Upper lobe of left lung (tissue), 6 donors: Measurements from ENCODE around the gene CPPED1. TPM values are rescaled to one million over a fixed set of nuclear protein-coding genes. Genes with fewer than 3 reads are reported as not detected.

Experiments used
- ATAC-seq, 2 donors: fragments of 200-7000 bp; cut with Tn5 transposase; one replicate each; pipeline ENCODE4 v1.9.1; 2022; ENCODE audit warnings: mild to moderate bottlenecking in 2 of 2, moderate library complexity in 2 of 2; ENCODE audit not compliant: low FRiP score in 2 of 2
- DNase-seq, 2 donors: peaks; one replicate each; pipeline ENCODE4 v3.0.0-alpha.2; 2019 to 2020
- H3K27ac ChIP-seq, 4 donors: fragments of 200-600 bp; sonication (generic); one replicate each; pipeline ENCODE4 v1.5.1; 2016 to 2019
- H3K27me3 ChIP-seq, 4 donors: fragments of 200-600 bp; sonication (generic); one replicate each; pipeline ENCODE4 v1.5.1; 2017 to 2019
- H3K36me3 ChIP-seq, 4 donors: fragments of 200-600 bp; sonication (generic); one replicate each; pipeline ENCODE4 v1.5.1; 2016 to 2019
- H3K4me1 ChIP-seq, 4 donors: fragments of 200-600 bp; sonication (generic); one replicate each; pipeline ENCODE4 v1.5.1; 2018 to 2019
- H3K4me3 ChIP-seq, 4 donors: fragments of 200-600 bp; sonication (generic); one replicate each; pipeline ENCODE4 v1.5.1; 2017 to 2019; ENCODE audit warnings: mild to moderate bottlenecking in 2 of 4, moderate library complexity in 1 of 4
- H3K9me3 ChIP-seq, 4 donors: fragments of 200-600 bp; sonication (generic); one replicate each; pipeline ENCODE4 v1.5.1; 2018 to 2019
- EP300 ChIP-seq, 4 donors: sonication (generic); formaldehyde crosslinking; IDR thresholded peaks; one replicate each; pipeline ENCODE4 v1.5.1; 2017; ENCODE audit warnings: antibody characterized with exemption in 4 of 4, control low read depth in 2 of 4
- POLR2A ChIP-seq, 4 donors: fragments of 450-650 bp; IDR thresholded peaks; one replicate each; pipeline ENCODE4 v1.5.1; 2016 to 2017; ENCODE audit warnings: antibody characterized with exemption in 4 of 4, mild to moderate bottlenecking in 2 of 4
- POLR2AphosphoS5 ChIP-seq, 2 donors: sonication (generic); formaldehyde crosslinking; IDR thresholded peaks; one replicate each; pipeline ENCODE4 v1.5.1; 2017; ENCODE audit warnings: antibody characterized with exemption in 2 of 2
- WGBS, 2 donors: methylation state at CpG; one replicate each; pipeline ENCODE4 v1.1.5; 2017 to 2018; 5-methylcytosine and 5-hydroxymethylcytosine counted together
- total RNA-seq, 6 donors: library from RNA; depleted of rRNA in 4 of 6; stranded (reverse); fragments of >200 nt in 4 of 6; gene quantifications; one replicate each; pipeline versions ENCODE4 v1.1.0 to v1.2.1, GENCODE V29; 2016 to 2021
- TF ChIP-seq, protein P1 (sequence below), 6 experiments: fragments of 450-650 bp in 4 of 6; fragments of 200-600 bp in 2 of 6; sonication (generic) in 2 of 6; IDR thresholded peaks; one replicate each; pipeline ENCODE4 v1.5.1; 2016 to 2019; ENCODE audit warnings: antibody characterized with exemption in 6 of 6
- donor health status: DM: no; HTN: no; CAD: no; lungs with moderate emphysema.
- donor health status: DM: no; HTN: yes; CAD: no; lungs with severe emphysema.

The CPPED1 gene
- total RNA-seq, 6 donors from 2014 or later = 12.5 to 32.5 (median 23.1) TPM

GRCh38 chr16:12784076-12784475 is 19.6 kb downstream of the CPPED1 start:
- Histone ChIP-seq H3K36me3 (peaks cover 0 to 18% (median 10%) of the 10 kb centered on the region in 4 donors), H3K4me1 (no peaks in the 10 kb centered on the region), H3K9me3 (peaks cover 0 to 8% (median under 1%) of the 10 kb centered on the region in 4 donors), H3K4me3 (no peak overlapping the region), H3K27me3 (no peaks in the 10 kb centered on the region), H3K27ac (no peak overlapping the region)
- DNase-seq (no peak), ATAC-seq (no peak)
- TF ChIP-seq EP300 (IDR thresholded peaks at IDR 0.05) (no peak), POLR2AphosphoS5 (IDR thresholded peaks at IDR 0.05) (no peak), POLR2A (IDR thresholded peaks at IDR 0.05) (no peak)
- TF ChIP-seq, protein P1, sequence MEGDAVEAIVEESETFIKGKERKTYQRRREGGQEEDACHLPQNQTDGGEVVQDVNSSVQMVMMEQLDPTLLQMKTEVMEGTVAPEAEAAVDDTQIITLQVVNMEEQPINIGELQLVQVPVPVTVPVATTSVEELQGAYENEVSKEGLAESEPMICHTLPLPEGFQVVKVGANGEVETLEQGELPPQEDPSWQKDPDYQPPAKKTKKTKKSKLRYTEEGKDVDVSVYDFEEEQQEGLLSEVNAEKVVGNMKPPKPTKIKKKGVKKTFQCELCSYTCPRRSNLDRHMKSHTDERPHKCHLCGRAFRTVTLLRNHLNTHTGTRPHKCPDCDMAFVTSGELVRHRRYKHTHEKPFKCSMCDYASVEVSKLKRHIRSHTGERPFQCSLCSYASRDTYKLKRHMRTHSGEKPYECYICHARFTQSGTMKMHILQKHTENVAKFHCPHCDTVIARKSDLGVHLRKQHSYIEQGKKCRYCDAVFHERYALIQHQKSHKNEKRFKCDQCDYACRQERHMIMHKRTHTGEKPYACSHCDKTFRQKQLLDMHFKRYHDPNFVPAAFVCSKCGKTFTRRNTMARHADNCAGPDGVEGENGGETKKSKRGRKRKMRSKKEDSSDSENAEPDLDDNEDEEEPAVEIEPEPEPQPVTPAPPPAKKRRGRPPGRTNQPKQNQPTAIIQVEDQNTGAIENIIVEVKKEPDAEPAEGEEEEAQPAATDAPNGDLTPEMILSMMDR (IDR thresholded peaks at IDR 0.05) = no peak

GRCh38 chr16:12781777-12782176 is 21.9 kb downstream of the CPPED1 start:
- no peak for DNase-seq
- Histone ChIP-seq H3K4me3 (no peak overlapping the region), H3K27ac (no peak overlapping the region), H3K36me3 (peaks cover 0 to 21% (median 11%) of the 10 kb centered on the region in 4 donors), H3K27me3 (no peaks in the 10 kb centered on the region), H3K9me3 (peaks cover 0 to 8% (median 0%) of the 10 kb centered on the region in 4 donors), H3K4me1 (no peaks in the 10 kb centered on the region)
- no peak for ATAC-seq
- WGBS, 2 donors = 92 to 93% methylated on average over 8 of the region's 8 CpGs
- TF ChIP-seq POLR2AphosphoS5 (IDR thresholded peaks at IDR 0.05) (no peak), EP300 (IDR thresholded peaks at IDR 0.05) (no peak), POLR2A (IDR thresholded peaks at IDR 0.05) (no peak)
- TF ChIP-seq, protein P1 (IDR thresholded peaks at IDR 0.05) = no peak

GRCh38 chr16:12780467-12780866 is 23.2 kb downstream of the CPPED1 start:
- Histone ChIP-seq H3K36me3 (peaks cover 0 to 26% (median 12%) of the 10 kb centered on the region in 4 donors), H3K4me3 (no peak overlapping the region), H3K4me1 (no peaks in the 10 kb centered on the region), H3K27ac (no peak overlapping the region), H3K27me3 (no peaks in the 10 kb centered on the region), H3K9me3 (peaks cover 0 to 8% (median 0%) of the 10 kb centered on the region in 4 donors)
- WGBS, 2 donors = 88 to 91% methylated on average over 2 of the region's 2 CpGs
- no peak for DNase-seq
- ATAC-seq = no peak
- no peak for TF ChIP-seq EP300 (IDR thresholded peaks at IDR 0.05)
- TF ChIP-seq, protein P1 (IDR thresholded peaks at IDR 0.05) = no peak
- no peak for TF ChIP-seq POLR2A (IDR thresholded peaks at IDR 0.05)
- no peak for TF ChIP-seq POLR2AphosphoS5 (IDR thresholded peaks at IDR 0.05)

DNA sequence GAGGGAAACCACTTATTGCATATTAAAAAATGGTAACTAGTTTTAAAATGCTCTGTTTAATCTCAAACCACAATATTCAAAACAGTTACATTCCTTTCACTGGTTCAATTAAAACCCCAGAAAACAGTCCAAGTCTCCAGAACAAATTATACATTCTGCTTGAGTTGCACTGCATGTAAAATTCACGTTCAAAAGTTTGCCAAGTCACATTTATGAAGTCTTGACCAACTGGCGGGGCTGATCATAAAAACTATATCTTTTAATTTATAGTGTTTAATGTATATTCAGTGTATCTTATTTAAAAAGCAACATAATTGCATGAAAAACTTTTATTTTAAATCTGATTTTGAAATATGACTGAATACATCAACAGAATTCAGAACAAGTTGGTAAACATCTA is 25.0 kb downstream of the CPPED1 start:
- H3K4me1 ChIP-seq = no peaks in the 10 kb centered on the region
- DNase-seq (no peak), ATAC-seq (no peak)
- H3K4me3 ChIP-seq = no peak overlapping the region
- TF ChIP-seq POLR2A (IDR thresholded peaks at IDR 0.05) = no peak
- no peak for TF ChIP-seq POLR2AphosphoS5 (IDR thresholded peaks at IDR 0.05)
- TF ChIP-seq, protein P1 (IDR thresholded peaks at IDR 0.05) = no peak
- no peak for TF ChIP-seq EP300 (IDR thresholded peaks at IDR 0.05)
- no peak overlapping the region for H3K27ac ChIP-seq
- H3K9me3 ChIP-seq = no peaks in the 10 kb centered on the region
- peaks cover 0 to 34% (median 12%) of the 10 kb centered on the region in 4 donors for H3K36me3 ChIP-seq
- no peaks in the 10 kb centered on the region for H3K27me3 ChIP-seq
- 97% methylated on average over 2 of the region's 2 CpGs for WGBS, 2 donors

GRCh38 chr16:12775656-12776236 is 27.9 kb downstream of the CPPED1 start:
- no peaks in the 10 kb centered on the region for H3K27me3 ChIP-seq
- no peak for DNase-seq
- TF ChIP-seq, protein P1 (IDR thresholded peaks at IDR 0.05) = no peak
- TF ChIP-seq EP300 (IDR thresholded peaks at IDR 0.05) (no peak), POLR2AphosphoS5 (IDR thresholded peaks at IDR 0.05) (no peak), POLR2A (IDR thresholded peaks at IDR 0.05) (no peak)
- 82 to 84% methylated on average over 4 of the region's 4 CpGs for WGBS, 2 donors
- H3K4me3 ChIP-seq = no peak overlapping the region
- no peaks in the 10 kb centered on the region for H3K9me3 ChIP-seq
- H3K27ac ChIP-seq = no peak overlapping the region
- no peak for ATAC-seq
- H3K36me3 ChIP-seq = peaks cover 0 to 29% (median 9%) of the 10 kb centered on the region in 4 donors
- H3K4me1 ChIP-seq = no peaks in the 10 kb centered on the region
